SJSA1 (cell line): Measurements from ENCODE around the gene CAMTA1. TPM values are rescaled to one million over a fixed set of nuclear protein-coding genes. Genes with fewer than 3 reads are reported as not detected.

Experiments used
- DNase-seq, 2 experiments: peaks; one replicate each; pipeline ENCODE4 v3.0.0-alpha.2; 2015 to 2020; ENCODE audit warnings: low spot score in 2 of 2, low read depth in 1 of 2
- H3K27ac ChIP-seq: fragments of 250-450 bp; sonication (Bioruptor Pico); 2 replicates; pipeline ENCODE4 v1.5.1; 2020; ENCODE audit warnings: mild to moderate bottlenecking, moderate library complexity
- H3K27me3 ChIP-seq: fragments of 250-450 bp; sonication (Bioruptor Pico); replicated peaks from 2 replicates; pipeline ENCODE4 v1.5.1; 2020; ENCODE audit warnings: mild to moderate bottlenecking, moderate library complexity
- H3K36me3 ChIP-seq: fragments of 250-450 bp; sonication (Bioruptor Pico); 2 replicates; pipeline ENCODE4 v1.5.1; 2020; ENCODE audit warnings: mild to moderate bottlenecking
- H3K4me1 ChIP-seq: fragments of 250-450 bp; sonication (Bioruptor Pico); replicated peaks from 2 replicates; pipeline ENCODE4 v1.6.1; 2021; ENCODE audit warnings: mild to moderate bottlenecking
- H3K4me3 ChIP-seq: fragments of 250-450 bp; sonication (Bioruptor Pico); 2 replicates; pipeline ENCODE4 v1.5.1; 2020; ENCODE audit warnings: mild to moderate bottlenecking
- H3K9me3 ChIP-seq: fragments of 250-450 bp; sonication (Bioruptor Pico); replicated peaks from 2 replicates; pipeline ENCODE4 v1.5.1; 2020; ENCODE audit warnings: mild to moderate bottlenecking
- total RNA-seq: library from RNA; depleted of rRNA; stranded (reverse); fragments of >200 nt; shearing (Covaris generic); gene quantifications from 2 replicates; pipeline ENCODE4 v1.2.3, GENCODE V29; 2014

The CAMTA1 gene
- total RNA-seq, 1 experiment from 2014 or later, result 136 TPM

GRCh38 chr1:7555391-7556185 is 770.3 kb downstream of the CAMTA1 start:
- H3K9me3 ChIP-seq, result peaks cover 3% of the 10 kb centered on the region; the same call in 1 of the 2 replicates
- H3K27ac ChIP-seq, result no peak overlapping the region
- H3K4me1 ChIP-seq, result no peaks in the 10 kb centered on the region
- H3K4me3 ChIP-seq, result no peak overlapping the region
- DNase-seq, result no peak
- no peaks in the 10 kb centered on the region for H3K36me3 ChIP-seq
- peaks cover 2% of the 10 kb centered on the region; the same call in 1 of the 2 replicates for H3K27me3 ChIP-seq

- peaks cover 3% of the 10 kb centered on the region; the same call in 1 of the 2 replicates for H3K9me3 ChIP-seq
- H3K27me3 ChIP-seq, result peaks cover 2% of the 10 kb centered on the region; the same call in 1 of the 2 replicates
- H3K4me3 ChIP-seq, result no peak overlapping the region
- no peaks in the 10 kb centered on the region for H3K4me1 ChIP-seq
- DNase-seq, result no peak
- H3K27ac ChIP-seq, result no peak overlapping the region
- no peaks in the 10 kb centered on the region for H3K36me3 ChIP-seq
These were observed 772.1 kb downstream of the CAMTA1 start for GRCh38 chr1:7557301-7557891.

- Histone ChIP-seq H3K27me3 (peaks cover 2% of the 10 kb centered on the region; the same call in 1 of the 2 replicates), H3K9me3 (peaks cover 3% of the 10 kb centered on the region; the same call in 1 of the 2 replicates)
- DNase-seq, result no peak
These were observed 772.8 kb downstream of the CAMTA1 start for GRCh38 chr1:7558041-7558461.

GRCh38 chr1:7558481-7558880 is 773.2 kb downstream of the CAMTA1 start:
- H3K27me3 ChIP-seq, result peaks cover 2% of the 10 kb centered on the region; the same call in 1 of the 2 replicates
- no peaks in the 10 kb centered on the region for H3K36me3 ChIP-seq
- H3K4me3 ChIP-seq, result no peak overlapping the region
- DNase-seq, result no peak
- H3K9me3 ChIP-seq, result peaks cover 3% of the 10 kb centered on the region; the same call in 1 of the 2 replicates
- no peak overlapping the region for H3K27ac ChIP-seq
- no peaks in the 10 kb centered on the region for H3K4me1 ChIP-seq

More at GRCh38 chr1:7558041-7558461, 772.8 kb downstream of the CAMTA1 start:
- Histone ChIP-seq H3K4me3 (no peak overlapping the region), H3K36me3 (no peaks in the 10 kb centered on the region), H3K27ac (no peak overlapping the region), H3K4me1 (no peaks in the 10 kb centered on the region)

GRCh38 chr1:7558921-7559869 is 773.9 kb downstream of the CAMTA1 start:
- H3K27me3 ChIP-seq, result peaks cover 2% of the 10 kb centered on the region; the same call in 1 of the 2 replicates
- peaks cover 2% of the 10 kb centered on the region; the same call in 1 of the 2 replicates for H3K9me3 ChIP-seq
- H3K36me3 ChIP-seq, result no peaks in the 10 kb centered on the region
- H3K27ac ChIP-seq, result no peak overlapping the region
- no peak overlapping the region for H3K4me3 ChIP-seq
- no peak for DNase-seq
- no peaks in the 10 kb centered on the region for H3K4me1 ChIP-seq

GRCh38 chr1:7560128-7560527 is 774.9 kb downstream of the CAMTA1 start:
- Histone ChIP-seq H3K36me3 (no peaks in the 10 kb centered on the region), H3K27ac (no peak overlapping the region), H3K4me1 (no peaks in the 10 kb centered on the region), H3K27me3 (peaks cover 2% of the 10 kb centered on the region; the same call in 1 of the 2 replicates), H3K9me3 (no peaks in the 10 kb centered on the region), H3K4me3 (no peak overlapping the region)
- DNase-seq, result no peak

GRCh38 chr1:7560601-7561181 is 775.4 kb downstream of the CAMTA1 start:
- no peaks in the 10 kb centered on the region for H3K4me1 ChIP-seq
- no peaks in the 10 kb centered on the region for H3K36me3 ChIP-seq
- no peak for DNase-seq
- H3K4me3 ChIP-seq, result no peak overlapping the region
- no peak overlapping the region for H3K27ac ChIP-seq
- H3K27me3 ChIP-seq, result peaks cover 2% of the 10 kb centered on the region; the same call in 1 of the 2 replicates
- H3K9me3 ChIP-seq, result no peaks in the 10 kb centered on the region

- DNase-seq, result no peak
- Histone ChIP-seq H3K36me3 (no peaks in the 10 kb centered on the region), H3K27me3 (peaks cover 2% of the 10 kb centered on the region; the same call in 1 of the 2 replicates), H3K4me3 (no peak overlapping the region), H3K9me3 (no peaks in the 10 kb centered on the region), H3K27ac (no peak overlapping the region), H3K4me1 (no peaks in the 10 kb centered on the region)
These were observed 776.2 kb downstream of the CAMTA1 start for GRCh38 chr1:7561331-7561921.

GRCh38 chr1:7561936-7562728 is 776.9 kb downstream of the CAMTA1 start:
- H3K9me3 ChIP-seq, result no peaks in the 10 kb centered on the region
- no peak overlapping the region for H3K27ac ChIP-seq
- no peak overlapping the region for H3K4me3 ChIP-seq
- no peak for DNase-seq
- peaks cover 2% of the 10 kb centered on the region; the same call in 1 of the 2 replicates for H3K27me3 ChIP-seq
- no peaks in the 10 kb centered on the region for H3K4me1 ChIP-seq
- H3K36me3 ChIP-seq, result no peaks in the 10 kb centered on the region

GRCh38 chr1:7562729-7563605 is 777.7 kb downstream of the CAMTA1 start:
- Histone ChIP-seq H3K4me1 (no peaks in the 10 kb centered on the region), H3K9me3 (0 out of 2 replicates have a peak, but pooled peaks cover 2% of the 10 kb centered on the region), H3K27me3 (peaks cover 2% of the 10 kb centered on the region; the same call in 1 of the 2 replicates), H3K36me3 (no peaks in the 10 kb centered on the region), H3K4me3 (no peak overlapping the region), H3K27ac (no peak overlapping the region)
- DNase-seq, result no peak

- H3K36me3 ChIP-seq, result no peaks in the 10 kb centered on the region
- H3K27me3 ChIP-seq, result no peaks in the 10 kb centered on the region
- H3K27ac ChIP-seq, result no peak overlapping the region
- H3K4me1 ChIP-seq, result no peaks in the 10 kb centered on the region
- peaks cover 2% of the 10 kb centered on the region; the same call in 1 of the 2 replicates for H3K9me3 ChIP-seq
- no peak overlapping the region for H3K4me3 ChIP-seq
- DNase-seq, result no peak
These were observed 778.9 kb downstream of the CAMTA1 start for GRCh38 chr1:7564137-7564536.
